ENCODE results near the gene CYFIP1. TPM values are rescaled to one million over a fixed set of nuclear protein-coding genes. Genes with fewer than 3 reads are reported as not detected.

The CYFIP1 gene
- total RNA-seq, 1 donor: 107 TPM

DNA sequence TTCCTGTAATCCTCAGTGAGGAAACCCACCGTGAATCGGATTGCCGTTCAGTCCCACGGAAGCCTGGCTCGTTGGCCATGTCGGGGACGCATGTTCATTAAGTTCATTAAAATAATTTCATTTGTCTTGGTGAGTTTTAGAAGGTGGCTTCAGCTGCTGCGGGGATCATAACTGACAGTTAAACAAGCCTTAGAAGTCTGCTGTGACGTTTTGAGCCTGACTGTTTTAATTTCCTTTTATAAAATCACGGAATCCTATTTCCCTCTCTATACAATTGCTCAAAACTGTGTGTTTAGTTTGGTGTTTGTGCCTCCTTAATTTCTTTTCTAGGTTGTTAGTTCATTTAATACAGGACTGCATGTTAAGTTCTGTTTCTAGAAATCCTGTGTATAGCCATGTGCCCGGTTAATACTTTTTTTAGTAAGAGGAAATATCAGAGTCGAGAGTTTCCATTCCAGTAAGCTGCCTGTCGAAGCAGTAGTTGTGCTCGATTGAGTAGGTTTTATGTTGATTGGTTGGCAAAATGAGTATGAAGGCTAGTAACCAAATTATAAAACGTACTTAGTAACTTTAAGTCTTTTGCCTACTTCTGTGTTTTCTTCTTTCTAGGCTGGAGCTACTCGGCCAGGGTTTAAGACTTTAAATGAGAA is 141.0 kb downstream of the CYFIP1 start:
- Histone ChIP-seq H3K4me2 (ENCODE audit: insufficient read depth, low read length) (peak overlapping the region; percentile 87), H3K79me2 (ENCODE audit: insufficient read depth, low read length) (peaks cover 53% of the 10 kb centered on the region), H2AFZ (ENCODE audit: low read length) (peak overlapping the region; percentile 84), H4K20me1 (ENCODE audit: insufficient read depth, low read length) (peaks cover 7% of the 10 kb centered on the region), H3K9me3 (ENCODE audit: low read depth, low read length) (no peaks in the 10 kb centered on the region), H3K4me3 (ENCODE audit: insufficient read depth, low read length) (peak overlapping the region; percentile 97), H3K4me1 (ENCODE audit: insufficient read depth, low read length) (no peaks in the 10 kb centered on the region), H3K27me3 (ENCODE audit: insufficient read depth, low read length) (no peaks in the 10 kb centered on the region), H3K27ac (ENCODE audit: low read depth, low read length) (peak overlapping the region; percentile 91), H3K36me3 (ENCODE audit: insufficient read depth, low read length) (peaks cover 5% of the 10 kb centered on the region)
- TF ChIP-seq, protein P1, sequence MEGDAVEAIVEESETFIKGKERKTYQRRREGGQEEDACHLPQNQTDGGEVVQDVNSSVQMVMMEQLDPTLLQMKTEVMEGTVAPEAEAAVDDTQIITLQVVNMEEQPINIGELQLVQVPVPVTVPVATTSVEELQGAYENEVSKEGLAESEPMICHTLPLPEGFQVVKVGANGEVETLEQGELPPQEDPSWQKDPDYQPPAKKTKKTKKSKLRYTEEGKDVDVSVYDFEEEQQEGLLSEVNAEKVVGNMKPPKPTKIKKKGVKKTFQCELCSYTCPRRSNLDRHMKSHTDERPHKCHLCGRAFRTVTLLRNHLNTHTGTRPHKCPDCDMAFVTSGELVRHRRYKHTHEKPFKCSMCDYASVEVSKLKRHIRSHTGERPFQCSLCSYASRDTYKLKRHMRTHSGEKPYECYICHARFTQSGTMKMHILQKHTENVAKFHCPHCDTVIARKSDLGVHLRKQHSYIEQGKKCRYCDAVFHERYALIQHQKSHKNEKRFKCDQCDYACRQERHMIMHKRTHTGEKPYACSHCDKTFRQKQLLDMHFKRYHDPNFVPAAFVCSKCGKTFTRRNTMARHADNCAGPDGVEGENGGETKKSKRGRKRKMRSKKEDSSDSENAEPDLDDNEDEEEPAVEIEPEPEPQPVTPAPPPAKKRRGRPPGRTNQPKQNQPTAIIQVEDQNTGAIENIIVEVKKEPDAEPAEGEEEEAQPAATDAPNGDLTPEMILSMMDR (IDR thresholded peaks at IDR 0.05; ENCODE audit: extremely low read depth, low read depth, low read length): no peak
- DNase-seq (ENCODE audit: insufficient read length, low spot score, missing footprints): peak; percentile 81

DNA sequence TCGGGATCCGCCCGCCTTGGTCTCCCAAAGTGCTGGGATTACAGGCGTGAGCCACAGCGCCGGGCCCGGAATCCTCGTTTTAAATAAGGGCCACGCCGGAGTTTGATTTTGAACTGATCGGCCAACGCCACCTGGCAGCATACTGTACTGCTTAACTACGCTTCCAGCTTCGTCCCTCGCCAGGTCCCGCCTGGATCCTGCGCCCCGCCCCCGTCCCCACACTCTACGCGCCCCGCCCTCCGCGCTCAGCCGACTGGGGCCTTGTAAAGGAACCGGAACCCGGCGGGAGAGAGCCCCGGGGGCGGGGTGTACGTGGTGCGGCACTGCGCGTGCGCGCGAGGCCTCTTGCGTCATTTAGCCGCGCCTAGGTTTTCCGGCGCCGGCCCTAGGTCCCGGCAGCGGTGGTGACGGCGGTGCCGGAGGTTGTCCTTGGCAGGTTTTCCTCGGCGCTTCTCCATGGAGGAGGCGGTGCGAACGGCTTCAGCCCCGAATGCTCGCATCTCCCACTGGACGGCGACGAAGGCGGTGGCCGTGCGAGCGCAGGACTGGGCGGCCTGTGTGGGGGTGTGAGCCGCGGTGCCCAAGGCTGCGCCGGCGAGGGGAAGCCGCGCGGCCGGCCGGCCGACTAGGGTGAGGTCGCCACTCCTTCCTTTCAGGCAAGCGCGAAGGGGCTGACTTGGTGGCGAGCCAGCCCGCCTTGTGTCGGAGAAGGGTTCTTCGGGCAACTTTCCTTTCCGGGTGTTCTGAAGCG is 141.7 kb downstream of the CYFIP1 start, which contains the start of gene NIPA2:
NIPA2 (plus strand) TSS at position 375 of the 751 bp plus-strand sequence. CDS start 13,066 bp downstream, outside the sequence.
- H2AFZ ChIP-seq (ENCODE audit: low read length): peak within 1 kb of the TSS; percentile 90
- H4K20me1 ChIP-seq (ENCODE audit: insufficient read depth, low read length): peaks cover 7% of the 10 kb centered on the region
- H3K27ac ChIP-seq (ENCODE audit: low read depth, low read length): peak within 1 kb of the TSS; percentile 91
- H3K4me1 ChIP-seq (ENCODE audit: insufficient read depth, low read length): no peaks in the 10 kb centered on the region
- H3K79me2 ChIP-seq (ENCODE audit: insufficient read depth, low read length): peaks cover 46% of the 10 kb centered on the region
- H3K9me3 ChIP-seq (ENCODE audit: low read depth, low read length): no peaks in the 10 kb centered on the region
- DNase-seq (ENCODE audit: insufficient read length, low spot score, missing footprints): peak; percentile 98
- TF ChIP-seq, protein P1 (IDR thresholded peaks at IDR 0.05; ENCODE audit: extremely low read depth, low read depth, low read length): no peak
- peak within 1 kb of the TSS; percentile 87 for H3K4me2 ChIP-seq (ENCODE audit: insufficient read depth, low read length)
- peak within 1 kb of the TSS; percentile 97 for H3K4me3 ChIP-seq (ENCODE audit: insufficient read depth, low read length)
- no peaks in the 10 kb centered on the region for H3K27me3 ChIP-seq (ENCODE audit: insufficient read depth, low read length)
- H3K36me3 ChIP-seq (ENCODE audit: insufficient read depth, low read length): peaks cover under 1% of the 10 kb centered on the region

DNA sequence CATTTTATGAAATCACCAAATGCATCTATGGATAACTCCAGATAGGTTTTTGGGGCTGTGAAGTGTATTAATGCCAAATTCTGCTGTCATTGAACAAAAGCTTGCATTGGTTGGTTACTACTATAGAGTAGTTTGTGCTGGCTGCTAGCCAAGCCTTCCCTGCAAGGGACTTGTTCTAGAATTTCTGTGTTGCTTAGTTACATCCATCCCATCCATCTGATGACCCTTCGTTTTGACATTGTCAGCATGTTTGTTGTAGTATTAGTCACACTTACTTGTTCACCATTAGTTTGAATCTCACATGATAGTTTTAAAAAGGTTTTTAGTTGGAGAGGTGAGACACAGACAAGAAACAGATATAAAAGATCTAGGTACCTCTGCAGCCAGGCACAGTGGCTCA is 148.7 kb downstream of the CYFIP1 start:
- no peaks in the 10 kb centered on the region for H3K79me2 ChIP-seq (ENCODE audit: insufficient read depth, low read length)
- H3K9me3 ChIP-seq (ENCODE audit: low read depth, low read length): no peaks in the 10 kb centered on the region
- H3K27me3 ChIP-seq (ENCODE audit: insufficient read depth, low read length): no peaks in the 10 kb centered on the region
- H3K4me2 ChIP-seq (ENCODE audit: insufficient read depth, low read length): no peak overlapping the region
- peaks cover 6% of the 10 kb centered on the region for H3K36me3 ChIP-seq (ENCODE audit: insufficient read depth, low read length)
- DNase-seq (ENCODE audit: insufficient read length, low spot score, missing footprints): no peak
- H3K4me1 ChIP-seq (ENCODE audit: insufficient read depth, low read length): no peaks in the 10 kb centered on the region
- no peak overlapping the region for H3K27ac ChIP-seq (ENCODE audit: low read depth, low read length)
- no peaks in the 10 kb centered on the region for H4K20me1 ChIP-seq (ENCODE audit: insufficient read depth, low read length)
- TF ChIP-seq, protein P1 (IDR thresholded peaks at IDR 0.05; ENCODE audit: extremely low read depth, low read depth, low read length): no peak
- no peak overlapping the region for H3K4me3 ChIP-seq (ENCODE audit: insufficient read depth, low read length)
- H2AFZ ChIP-seq (ENCODE audit: low read length): no peak overlapping the region

DNA sequence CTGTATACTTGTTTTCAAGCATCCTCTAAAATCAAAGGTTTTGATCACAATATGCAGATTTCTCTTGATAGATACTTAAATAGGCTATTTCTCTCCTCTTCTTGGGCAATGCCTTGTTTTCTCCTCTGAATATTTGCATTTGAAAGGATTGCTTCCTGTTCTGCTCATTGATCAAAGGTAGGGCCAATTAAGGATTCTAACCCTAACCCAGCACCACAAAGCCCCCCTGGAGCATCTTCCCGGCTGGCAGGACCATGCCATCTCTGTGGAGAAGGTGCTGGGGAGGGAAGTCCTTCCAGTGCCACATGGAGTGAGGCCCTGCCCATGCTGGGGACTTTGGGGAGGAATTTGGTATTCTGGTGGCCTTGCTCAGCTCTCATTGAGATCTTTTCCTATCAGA is 153.0 kb downstream of the CYFIP1 start:
- Histone ChIP-seq H4K20me1 (ENCODE audit: insufficient read depth, low read length) (no peaks in the 10 kb centered on the region), H3K4me3 (ENCODE audit: insufficient read depth, low read length) (no peak overlapping the region), H3K27me3 (ENCODE audit: insufficient read depth, low read length) (no peaks in the 10 kb centered on the region), H3K36me3 (ENCODE audit: insufficient read depth, low read length) (peaks cover 17% of the 10 kb centered on the region), H3K9me3 (ENCODE audit: low read depth, low read length) (no peaks in the 10 kb centered on the region), H2AFZ (ENCODE audit: low read length) (no peak overlapping the region), H3K4me1 (ENCODE audit: insufficient read depth, low read length) (no peaks in the 10 kb centered on the region), H3K27ac (ENCODE audit: low read depth, low read length) (no peak overlapping the region), H3K79me2 (ENCODE audit: insufficient read depth, low read length) (no peaks in the 10 kb centered on the region), H3K4me2 (ENCODE audit: insufficient read depth, low read length) (no peak overlapping the region)
- peak; percentile 65 for DNase-seq (ENCODE audit: insufficient read length, low spot score, missing footprints)
- TF ChIP-seq, protein P1 (IDR thresholded peaks at IDR 0.05; ENCODE audit: extremely low read depth, low read depth, low read length): no peak

Data from osteoblast (primary cell).